ENCODE results near the gene ARF6. TPM values are rescaled to one million over a fixed set of nuclear protein-coding genes. Genes with fewer than 3 reads are reported as not detected.

The ARF6 gene
- total and polyA plus RNA-seq, 9 of the 15 experiments (the other 6 are each of a cell fraction or from before 2014, with no cell fraction given) = 15.3 to 35.2 (median 24.9) TPM

DNA sequence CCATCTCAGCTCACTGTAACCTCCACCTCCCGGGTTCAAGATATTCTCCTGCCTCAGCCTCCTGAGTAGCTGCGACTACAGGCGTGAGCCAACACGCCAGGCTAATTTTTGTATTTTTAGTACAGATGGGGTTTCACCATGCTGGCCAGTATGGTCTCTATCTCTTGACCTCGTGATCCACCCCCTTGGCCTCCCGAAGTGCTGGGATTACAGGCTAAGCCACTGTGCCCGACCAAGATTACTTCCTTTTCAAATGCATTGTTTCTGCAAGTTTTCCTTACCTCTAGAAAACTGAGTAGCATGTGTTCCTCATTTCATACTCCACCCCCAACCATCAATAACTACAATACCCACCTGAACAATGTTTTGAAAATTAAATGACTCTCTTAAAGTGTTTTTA lies 13.1 kb downstream of the ARF6 start:
- no peak overlapping the region for H3K27ac ChIP-seq (ENCODE audit: extremely low read depth, low read depth, low read length)
- POLR2A ChIA-PET = interaction anchor here (0.8 kb wide), 1 partner anchor 10 kb away, joined by 3 read pairs; no protein-coding TSS in a partner anchor
- intact Hi-C loops (cut with micrococcal nuclease) = no loop called here

More for the DNA sequence above, 13.1 kb downstream of the ARF6 start:
- 32% methylated on average over 7 of the region's 7 CpGs for WGBS (ENCODE audit: insufficient coverage, low coverage, missing lambda C conversion rate)
- no peaks in the 10 kb centered on the region for H3K9me3 ChIP-seq (replicated peaks; ENCODE audit: control insufficient read depth, insufficient read depth, low read depth, low read length)
- in situ Hi-C loops (cut with MboI) = loop anchor here (5.0 kb wide), 1 partner anchor 56 kb away; no protein-coding TSS in a partner anchor
- no peak overlapping the region; the same call in 1 of the 2 replicates for H3K4me2 ChIP-seq (ENCODE audit: insufficient read depth, low read length)
- ATAC-seq (peak; percentile 50), DNase-seq (ENCODE audit: extremely low read depth in 1 of 4, low spot score in 3 of 4) (no peak), FAIRE-seq (no peak)
- no peaks in the 10 kb centered on the region for H3K9me1 ChIP-seq (ENCODE audit: control insufficient read depth, insufficient read depth, low read length)
- no peaks in the 10 kb centered on the region for H4K20me1 ChIP-seq (replicated peaks; ENCODE audit: control insufficient read depth, insufficient read depth, low read length)
- BruUV-seq (replicated peaks) = no TSS peak
- H3K79me2 ChIP-seq (ENCODE audit: control insufficient read depth, insufficient read depth, low read length) = no peaks in the 10 kb centered on the region
- CTCF ChIA-PET (ENCODE audit: low intra/inter-chr PET ratio) = no interaction called here
- H2AFZ ChIP-seq (ENCODE audit: low read depth, low read length) = 0 out of 2 replicates have a peak overlapping the region, but pooled peaks have one; percentile 51
- no peak overlapping the region for H3K9ac ChIP-seq (ENCODE audit: insufficient read depth in 1 of 2, low read depth in 2 of 2, low read length in 2 of 2)
- no peak overlapping the region for H3K4me3 ChIP-seq
- no peaks in the 10 kb centered on the region for H3K36me3 ChIP-seq (ENCODE audit: control insufficient read depth, insufficient read depth, low read length)
- TF ChIP-seq NR2F6 (CRISPR knock-in tag; IDR thresholded peaks at IDR 0.05) (no peak), PML (IDR thresholded peaks at IDR 0.05; ENCODE audit: low read length) (no peak), POLR2AphosphoS2 (IDR thresholded peaks at IDR 0.05; ENCODE audit: low read length) (no peak), SRSF3 (IDR thresholded peaks at IDR 0.05; ENCODE audit: insufficient read depth, low read length) (no peak), BHLHE40 (IDR thresholded peaks at IDR 0.05; ENCODE audit: low read length) (no peak), TSC22D4 (tag; IDR thresholded peaks at IDR 0.05) (no peak), L3MBTL2 (IDR thresholded peaks at IDR 0.05) (0 out of 2 replicates have a peak, but pooled peaks have one; percentile 26), STAT5A (IDR thresholded peaks at IDR 0.05; ENCODE audit: borderline replicate concordance, low read length) (no peak), SMAD1 (IDR thresholded peaks at IDR 0.05; ENCODE audit: low read depth, low read length, partially characterized antibody) (no peak)
- TF ChIP-seq, protein P1, sequence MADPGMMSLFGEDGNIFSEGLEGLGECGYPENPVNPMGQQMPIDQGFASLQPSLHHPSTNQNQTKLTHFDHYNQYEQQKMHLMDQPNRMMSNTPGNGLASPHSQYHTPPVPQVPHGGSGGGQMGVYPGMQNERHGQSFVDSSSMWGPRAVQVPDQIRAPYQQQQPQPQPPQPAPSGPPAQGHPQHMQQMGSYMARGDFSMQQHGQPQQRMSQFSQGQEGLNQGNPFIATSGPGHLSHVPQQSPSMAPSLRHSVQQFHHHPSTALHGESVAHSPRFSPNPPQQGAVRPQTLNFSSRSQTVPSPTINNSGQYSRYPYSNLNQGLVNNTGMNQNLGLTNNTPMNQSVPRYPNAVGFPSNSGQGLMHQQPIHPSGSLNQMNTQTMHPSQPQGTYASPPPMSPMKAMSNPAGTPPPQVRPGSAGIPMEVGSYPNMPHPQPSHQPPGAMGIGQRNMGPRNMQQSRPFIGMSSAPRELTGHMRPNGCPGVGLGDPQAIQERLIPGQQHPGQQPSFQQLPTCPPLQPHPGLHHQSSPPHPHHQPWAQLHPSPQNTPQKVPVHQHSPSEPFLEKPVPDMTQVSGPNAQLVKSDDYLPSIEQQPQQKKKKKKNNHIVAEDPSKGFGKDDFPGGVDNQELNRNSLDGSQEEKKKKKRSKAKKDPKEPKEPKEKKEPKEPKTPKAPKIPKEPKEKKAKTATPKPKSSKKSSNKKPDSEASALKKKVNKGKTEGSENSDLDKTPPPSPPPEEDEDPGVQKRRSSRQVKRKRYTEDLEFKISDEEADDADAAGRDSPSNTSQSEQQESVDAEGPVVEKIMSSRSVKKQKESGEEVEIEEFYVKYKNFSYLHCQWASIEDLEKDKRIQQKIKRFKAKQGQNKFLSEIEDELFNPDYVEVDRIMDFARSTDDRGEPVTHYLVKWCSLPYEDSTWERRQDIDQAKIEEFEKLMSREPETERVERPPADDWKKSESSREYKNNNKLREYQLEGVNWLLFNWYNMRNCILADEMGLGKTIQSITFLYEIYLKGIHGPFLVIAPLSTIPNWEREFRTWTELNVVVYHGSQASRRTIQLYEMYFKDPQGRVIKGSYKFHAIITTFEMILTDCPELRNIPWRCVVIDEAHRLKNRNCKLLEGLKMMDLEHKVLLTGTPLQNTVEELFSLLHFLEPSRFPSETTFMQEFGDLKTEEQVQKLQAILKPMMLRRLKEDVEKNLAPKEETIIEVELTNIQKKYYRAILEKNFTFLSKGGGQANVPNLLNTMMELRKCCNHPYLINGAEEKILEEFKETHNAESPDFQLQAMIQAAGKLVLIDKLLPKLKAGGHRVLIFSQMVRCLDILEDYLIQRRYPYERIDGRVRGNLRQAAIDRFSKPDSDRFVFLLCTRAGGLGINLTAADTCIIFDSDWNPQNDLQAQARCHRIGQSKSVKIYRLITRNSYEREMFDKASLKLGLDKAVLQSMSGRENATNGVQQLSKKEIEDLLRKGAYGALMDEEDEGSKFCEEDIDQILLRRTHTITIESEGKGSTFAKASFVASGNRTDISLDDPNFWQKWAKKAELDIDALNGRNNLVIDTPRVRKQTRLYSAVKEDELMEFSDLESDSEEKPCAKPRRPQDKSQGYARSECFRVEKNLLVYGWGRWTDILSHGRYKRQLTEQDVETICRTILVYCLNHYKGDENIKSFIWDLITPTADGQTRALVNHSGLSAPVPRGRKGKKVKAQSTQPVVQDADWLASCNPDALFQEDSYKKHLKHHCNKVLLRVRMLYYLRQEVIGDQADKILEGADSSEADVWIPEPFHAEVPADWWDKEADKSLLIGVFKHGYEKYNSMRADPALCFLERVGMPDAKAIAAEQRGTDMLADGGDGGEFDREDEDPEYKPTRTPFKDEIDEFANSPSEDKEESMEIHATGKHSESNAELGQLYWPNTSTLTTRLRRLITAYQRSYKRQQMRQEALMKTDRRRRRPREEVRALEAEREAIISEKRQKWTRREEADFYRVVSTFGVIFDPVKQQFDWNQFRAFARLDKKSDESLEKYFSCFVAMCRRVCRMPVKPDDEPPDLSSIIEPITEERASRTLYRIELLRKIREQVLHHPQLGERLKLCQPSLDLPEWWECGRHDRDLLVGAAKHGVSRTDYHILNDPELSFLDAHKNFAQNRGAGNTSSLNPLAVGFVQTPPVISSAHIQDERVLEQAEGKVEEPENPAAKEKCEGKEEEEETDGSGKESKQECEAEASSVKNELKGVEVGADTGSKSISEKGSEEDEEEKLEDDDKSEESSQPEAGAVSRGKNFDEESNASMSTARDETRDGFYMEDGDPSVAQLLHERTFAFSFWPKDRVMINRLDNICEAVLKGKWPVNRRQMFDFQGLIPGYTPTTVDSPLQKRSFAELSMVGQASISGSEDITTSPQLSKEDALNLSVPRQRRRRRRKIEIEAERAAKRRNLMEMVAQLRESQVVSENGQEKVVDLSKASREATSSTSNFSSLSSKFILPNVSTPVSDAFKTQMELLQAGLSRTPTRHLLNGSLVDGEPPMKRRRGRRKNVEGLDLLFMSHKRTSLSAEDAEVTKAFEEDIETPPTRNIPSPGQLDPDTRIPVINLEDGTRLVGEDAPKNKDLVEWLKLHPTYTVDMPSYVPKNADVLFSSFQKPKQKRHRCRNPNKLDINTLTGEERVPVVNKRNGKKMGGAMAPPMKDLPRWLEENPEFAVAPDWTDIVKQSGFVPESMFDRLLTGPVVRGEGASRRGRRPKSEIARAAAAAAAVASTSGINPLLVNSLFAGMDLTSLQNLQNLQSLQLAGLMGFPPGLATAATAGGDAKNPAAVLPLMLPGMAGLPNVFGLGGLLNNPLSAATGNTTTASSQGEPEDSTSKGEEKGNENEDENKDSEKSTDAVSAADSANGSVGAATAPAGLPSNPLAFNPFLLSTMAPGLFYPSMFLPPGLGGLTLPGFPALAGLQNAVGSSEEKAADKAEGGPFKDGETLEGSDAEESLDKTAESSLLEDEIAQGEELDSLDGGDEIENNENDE (IDR thresholded peaks at IDR 0.05; ENCODE audit: low read depth, low read length) = no peak
- TF ChIP-seq, protein P2, sequence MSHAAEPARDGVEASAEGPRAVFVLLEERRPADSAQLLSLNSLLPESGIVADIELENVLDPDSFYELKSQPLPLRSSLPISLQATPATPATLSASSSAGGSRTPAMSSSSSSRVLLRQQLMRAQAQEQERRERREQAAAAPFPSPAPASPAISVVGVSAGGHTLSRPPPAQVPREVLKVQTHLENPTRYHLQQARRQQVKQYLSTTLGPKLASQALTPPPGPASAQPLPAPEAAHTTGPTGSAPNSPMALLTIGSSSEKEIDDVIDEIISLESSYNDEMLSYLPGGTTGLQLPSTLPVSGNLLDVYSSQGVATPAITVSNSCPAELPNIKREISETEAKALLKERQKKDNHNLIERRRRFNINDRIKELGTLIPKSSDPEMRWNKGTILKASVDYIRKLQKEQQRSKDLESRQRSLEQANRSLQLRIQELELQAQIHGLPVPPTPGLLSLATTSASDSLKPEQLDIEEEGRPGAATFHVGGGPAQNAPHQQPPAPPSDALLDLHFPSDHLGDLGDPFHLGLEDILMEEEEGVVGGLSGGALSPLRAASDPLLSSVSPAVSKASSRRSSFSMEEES (CRISPR knock-in tag; IDR thresholded peaks at IDR 0.05) = peak; percentile 16; the same call in 1 of the 2 replicates
- no peaks in the 10 kb centered on the region for H3K27me3 ChIP-seq (ENCODE audit: control insufficient read depth in 2 of 2, insufficient read depth in 2 of 2, low read length in 2 of 2)
- H3K4me1 ChIP-seq (replicated peaks in 1 of 2; ENCODE audit: control insufficient read depth in 2 of 2, insufficient read depth in 2 of 2, low read length in 2 of 2) = peaks cover 0 to 5% of the 10 kb centered on the region in 2 experiments; a peak in 2 of 5 replicates

Data from K562 (cell line).